ENCODE results near the gene CARHSP1. TPM values are rescaled to one million over a fixed set of nuclear protein-coding genes. Genes with fewer than 3 reads are reported as not detected.
A peak's percentile ranks its signal among the peaks of the same experiment; 100 is the strongest.
"Not testable (repeated sequence)": the region's sequence is repeated elsewhere in the genome, so short reads cannot be mapped to it uniquely, and the experiment has no call there.

CARHSP1 gene
- 151 TPM for total RNA-seq

DNA sequence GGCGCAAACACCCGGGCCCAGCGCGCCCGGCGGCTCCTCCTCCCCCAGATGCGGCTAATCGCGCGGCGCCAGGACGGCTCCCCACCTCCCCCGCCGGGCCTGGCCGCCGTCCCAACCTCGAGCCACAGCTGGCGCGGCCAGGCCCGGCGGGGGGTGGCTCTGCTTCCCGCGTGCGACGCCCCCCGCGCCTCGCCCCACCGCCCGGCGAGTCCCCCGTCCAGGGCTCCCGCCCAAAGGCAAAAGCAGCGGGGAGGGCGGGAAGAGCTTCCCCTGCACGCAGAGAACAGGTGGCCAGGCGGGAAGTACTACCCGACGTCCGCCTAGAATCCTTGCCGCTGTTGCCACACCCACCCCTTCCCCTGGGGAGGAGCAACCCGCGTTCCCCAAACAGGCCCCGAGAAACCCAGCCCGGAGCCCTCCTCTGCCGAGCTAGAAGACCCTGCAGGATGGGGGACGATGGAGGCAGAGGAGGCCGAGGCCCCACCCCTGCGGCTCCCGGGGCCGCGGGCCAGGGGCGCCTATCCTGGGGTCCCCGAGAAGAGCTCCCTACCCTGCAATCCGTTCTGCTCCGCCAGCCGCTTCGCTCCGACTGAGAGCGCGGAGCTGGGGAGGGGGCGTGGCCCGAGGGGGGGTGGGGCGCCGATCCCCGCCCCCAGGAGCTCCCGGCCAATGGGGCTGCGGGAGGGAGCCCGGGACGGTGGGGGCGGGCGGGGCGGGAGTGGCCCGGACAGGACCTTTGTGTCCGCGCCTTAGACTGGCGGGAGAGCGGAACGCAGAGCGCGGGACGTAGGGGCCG is at the start of gene CARHSP1:
TSS of gene CARHSP1 (minus strand) at position 591 of the 796 bp plus-strand sequence. CDS start 9,678 bp downstream, outside the sequence.
- DNase-seq (ENCODE audit: low spot score in 2 of 2) = peak; percentile 61 to 91
- no peaks in the 10 kb centered on the region for H3K27me3 ChIP-seq
- TF ChIP-seq, protein P1, sequence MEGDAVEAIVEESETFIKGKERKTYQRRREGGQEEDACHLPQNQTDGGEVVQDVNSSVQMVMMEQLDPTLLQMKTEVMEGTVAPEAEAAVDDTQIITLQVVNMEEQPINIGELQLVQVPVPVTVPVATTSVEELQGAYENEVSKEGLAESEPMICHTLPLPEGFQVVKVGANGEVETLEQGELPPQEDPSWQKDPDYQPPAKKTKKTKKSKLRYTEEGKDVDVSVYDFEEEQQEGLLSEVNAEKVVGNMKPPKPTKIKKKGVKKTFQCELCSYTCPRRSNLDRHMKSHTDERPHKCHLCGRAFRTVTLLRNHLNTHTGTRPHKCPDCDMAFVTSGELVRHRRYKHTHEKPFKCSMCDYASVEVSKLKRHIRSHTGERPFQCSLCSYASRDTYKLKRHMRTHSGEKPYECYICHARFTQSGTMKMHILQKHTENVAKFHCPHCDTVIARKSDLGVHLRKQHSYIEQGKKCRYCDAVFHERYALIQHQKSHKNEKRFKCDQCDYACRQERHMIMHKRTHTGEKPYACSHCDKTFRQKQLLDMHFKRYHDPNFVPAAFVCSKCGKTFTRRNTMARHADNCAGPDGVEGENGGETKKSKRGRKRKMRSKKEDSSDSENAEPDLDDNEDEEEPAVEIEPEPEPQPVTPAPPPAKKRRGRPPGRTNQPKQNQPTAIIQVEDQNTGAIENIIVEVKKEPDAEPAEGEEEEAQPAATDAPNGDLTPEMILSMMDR (IDR thresholded peaks at IDR 0.05) = no peak
- no peaks in the 10 kb centered on the region for H3K36me3 ChIP-seq
- intact Hi-C loops (cut with DNase I) = loop anchor here (1.0 to 5.0 kb wide), 4 partner anchors 71 to 246 kb away; partner anchors contain the start of genes ABAT, HAPSTR1, METTL22 and PMM2
- H3K4me1 ChIP-seq = peaks cover 11 to 46% of the 10 kb centered on the region in 2 donors
- peak within 1 kb of the TSS; percentile 55 to 91 for H3K27ac ChIP-seq
- peak within 1 kb of the TSS; percentile 80 to 92 for H3K4me3 ChIP-seq
- no peaks in the 10 kb centered on the region for H3K9me3 ChIP-seq

DNA sequence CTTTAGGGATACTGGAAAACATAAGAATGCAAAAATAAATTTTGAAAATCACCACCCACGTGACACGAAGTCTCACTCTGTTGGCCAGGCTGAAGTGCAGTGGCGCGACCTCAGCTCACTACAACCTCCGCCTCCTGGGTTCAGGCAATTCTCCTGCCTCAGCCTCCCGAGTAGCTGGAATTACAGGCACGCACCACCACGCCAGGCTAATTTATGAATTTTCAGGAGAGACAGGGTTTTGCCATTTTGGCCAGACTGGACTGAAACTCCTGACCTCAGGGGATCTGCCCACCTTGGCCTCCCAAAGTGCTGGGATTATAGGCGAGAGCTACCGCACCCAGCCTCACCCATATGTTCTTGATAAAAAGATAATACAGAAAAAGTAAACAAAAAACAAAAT is 48.5 kb upstream of the CARHSP1 start:
- DNase-seq (ENCODE audit: low spot score in 2 of 2); H3K9me3 ChIP-seq; H3K27ac ChIP-seq; H3K4me3 ChIP-seq; intact Hi-C loops (cut with DNase I); H3K4me1 ChIP-seq; H3K27me3 ChIP-seq: not testable (repeated sequence)
- peaks cover 68 to 86% of the 10 kb centered on the region in 2 donors for H3K36me3 ChIP-seq

DNA sequence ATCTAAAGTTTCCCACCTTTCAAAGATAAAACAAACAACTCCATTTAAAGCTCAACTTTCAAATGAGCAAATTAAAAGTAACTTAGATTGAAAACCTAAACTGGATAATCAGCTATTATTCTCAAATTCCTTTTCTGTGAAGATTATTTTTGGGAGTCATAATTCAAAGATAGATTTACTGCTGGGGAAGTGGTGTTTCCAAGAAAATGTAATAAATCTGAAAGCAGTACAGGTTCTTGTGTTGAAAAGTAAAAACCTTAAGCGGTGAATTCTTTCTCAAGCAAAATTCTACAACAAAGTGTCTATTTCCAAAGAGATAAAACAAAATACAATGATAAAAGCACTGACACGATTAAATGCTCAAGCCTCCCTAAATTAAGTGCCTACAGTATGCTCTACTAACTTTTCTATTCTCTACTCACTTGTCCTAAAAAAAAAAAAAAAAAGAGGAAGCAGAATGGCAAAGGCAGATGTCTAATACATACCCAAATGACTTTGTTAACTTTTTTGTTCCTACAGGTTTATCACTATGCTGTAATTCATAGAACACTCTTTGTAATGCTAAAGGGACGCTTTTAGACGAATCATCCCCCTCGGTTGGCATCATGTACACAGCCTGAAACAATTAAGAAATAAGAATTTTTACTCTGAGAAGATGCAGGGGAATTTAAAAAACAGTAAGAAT is 47.9 kb upstream of the CARHSP1 start:
- TF ChIP-seq, protein P1 (IDR thresholded peaks at IDR 0.05) = no peak
- no peak for DNase-seq (ENCODE audit: low spot score in 2 of 2)
- no peaks in the 10 kb centered on the region for H3K27me3 ChIP-seq
- no peak overlapping the region for H3K4me3 ChIP-seq
- H3K27ac ChIP-seq = no peak overlapping the region
- no peaks in the 10 kb centered on the region for H3K9me3 ChIP-seq
- H3K36me3 ChIP-seq = peaks cover 67 to 85% of the 10 kb centered on the region in 2 donors
- intact Hi-C loops (cut with DNase I) = no loop called here
- no peaks in the 10 kb centered on the region for H3K4me1 ChIP-seq

DNA sequence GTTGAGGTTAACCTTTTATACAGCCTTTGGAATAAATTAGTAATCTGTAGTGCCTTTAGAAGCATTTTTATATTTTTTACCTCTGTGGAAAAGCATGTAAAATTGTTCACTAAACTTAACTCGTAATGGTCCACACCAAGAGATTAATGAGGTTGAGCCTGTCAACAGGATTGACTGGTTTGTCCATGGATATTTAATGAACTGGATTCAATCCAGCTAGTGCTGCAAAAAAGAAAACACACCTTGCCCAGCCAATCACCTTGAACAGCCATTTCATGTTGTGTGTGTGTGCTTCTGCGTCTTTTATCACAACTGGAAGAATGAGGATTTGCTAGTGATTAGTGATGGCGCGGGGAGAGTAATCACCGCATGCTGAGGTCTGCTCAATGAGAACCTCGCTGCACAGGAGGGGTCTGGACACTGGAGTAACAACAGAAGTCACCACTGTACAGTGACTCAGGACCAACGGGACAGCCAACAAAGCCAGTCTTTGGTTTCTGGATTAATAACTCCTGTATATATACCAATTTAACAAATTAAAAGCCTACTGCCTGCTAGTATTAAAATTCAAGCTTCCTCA is 47.0 kb upstream of the CARHSP1 start:
- Histone ChIP-seq H3K36me3 (peaks cover 68 to 85% of the 10 kb centered on the region in 2 donors), H3K9me3 (no peaks in the 10 kb centered on the region), H3K4me1 (no peaks in the 10 kb centered on the region), H3K27ac (no peak overlapping the region), H3K27me3 (no peaks in the 10 kb centered on the region), H3K4me3 (no peak overlapping the region)
- TF ChIP-seq, protein P1 (IDR thresholded peaks at IDR 0.05) = no peak
- intact Hi-C loops (cut with DNase I) = no loop called here
- DNase-seq (ENCODE audit: low spot score in 2 of 2) = no peak

DNA sequence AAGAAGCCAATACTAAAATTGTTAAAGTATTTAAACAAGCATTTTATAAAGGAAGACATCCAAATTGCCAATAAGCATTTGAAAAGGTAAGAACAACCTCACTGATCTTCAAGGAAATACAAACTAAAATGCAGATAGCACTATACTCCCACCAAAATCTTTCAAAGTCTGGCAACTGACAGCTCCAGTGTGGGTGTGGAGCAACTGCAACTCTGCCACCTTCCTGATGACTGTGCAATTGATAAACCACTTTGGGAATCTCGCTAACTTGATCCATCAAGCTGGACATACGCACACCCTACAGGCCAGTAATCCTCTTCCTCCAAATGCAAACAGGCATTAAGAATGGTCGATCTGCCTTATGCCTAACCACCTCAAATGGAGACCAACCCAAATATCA is 45.3 kb upstream of the CARHSP1 start:
- intact Hi-C loops (cut with DNase I) = no loop called here
- Histone ChIP-seq H3K27ac (no peak overlapping the region), H3K36me3 (peaks cover 70 to 84% of the 10 kb centered on the region in 2 donors), H3K27me3 (no peaks in the 10 kb centered on the region), H3K4me1 (no peaks in the 10 kb centered on the region), H3K9me3 (no peaks in the 10 kb centered on the region), H3K4me3 (no peak overlapping the region)
- no peak for DNase-seq (ENCODE audit: low spot score in 2 of 2)
- TF ChIP-seq, protein P1 (IDR thresholded peaks at IDR 0.05) = no peak

DNA sequence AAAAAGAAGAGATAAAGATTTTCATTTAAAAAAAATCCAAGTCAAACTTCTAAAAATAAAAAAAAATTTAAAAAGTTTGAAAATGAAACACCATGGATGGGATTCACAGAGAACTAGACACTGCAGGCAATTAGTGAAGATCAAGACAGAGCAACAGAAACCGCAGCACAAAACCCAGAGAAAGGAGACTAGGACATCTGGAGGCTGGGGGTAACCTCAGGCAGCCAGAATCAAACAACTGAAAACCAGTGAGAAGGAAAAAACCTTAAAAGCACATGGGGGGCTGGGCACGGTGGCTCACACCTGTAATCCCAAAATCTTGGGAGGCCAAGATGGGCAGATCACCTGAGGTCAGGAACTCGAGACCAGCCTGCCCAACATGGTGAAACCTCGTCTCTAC is 44.0 kb upstream of the CARHSP1 start:
- H3K9me3 ChIP-seq = no peaks in the 10 kb centered on the region
- H3K27me3 ChIP-seq = no peaks in the 10 kb centered on the region
- H3K4me3 ChIP-seq = no peak overlapping the region
- intact Hi-C loops (cut with DNase I) = no loop called here
- H3K27ac ChIP-seq = no peak overlapping the region
- peaks cover 69 to 84% of the 10 kb centered on the region in 2 donors for H3K36me3 ChIP-seq
- DNase-seq (ENCODE audit: low spot score in 2 of 2) = no peak
- TF ChIP-seq, protein P1 (IDR thresholded peaks at IDR 0.05) = no peak
- no peaks in the 10 kb centered on the region for H3K4me1 ChIP-seq

Measured in ascending aorta (tissue), 2 donors.